Neural cell (in vitro differentiated cells): Measurements from ENCODE around the gene PKP1. TPM values are rescaled to one million over a fixed set of nuclear protein-coding genes. Genes with fewer than 3 reads are reported as not detected.

Source experiments
- H2AFZ ChIP-seq: fragments of 200-600, 300-800 bp; sonication (generic), shearing (Covaris generic); 2 replicates; pipeline ENCODE4 v1.6.0; 2014; ENCODE audit warnings: low read depth, mild to moderate bottlenecking, antibody characterized with exemption, low read length, moderate library complexity
- H3F3A ChIP-seq: fragments of 200-600 bp; shearing (Covaris generic); 2 replicates; pipeline ENCODE4 v1.6.1; 2016; ENCODE audit warnings: mild to moderate bottlenecking, moderate library complexity, mixed read lengths, antibody characterized with exemption, low read length; ENCODE audit not compliant: insufficient read depth, poor library complexity, severe bottlenecking
- H3K27ac ChIP-seq: fragments of 200-600, 300-800 bp; sonication (generic), shearing (Covaris generic); 2 replicates; pipeline ENCODE4 v1.5.1; 2014; ENCODE audit warnings: mild to moderate bottlenecking, low read length, moderate library complexity
- H3K27me3 ChIP-seq: fragments of 300-800, 200-600 bp; sonication (generic), shearing (Covaris generic); 2 replicates; pipeline ENCODE4 v1.6.0; 2014; ENCODE audit warnings: mild to moderate bottlenecking, low read depth, low read length, moderate library complexity; ENCODE audit not compliant: insufficient read depth
- H3K36me3 ChIP-seq: fragments of 300-800, 200-600 bp; sonication (generic), shearing (Covaris generic); 2 replicates; pipeline ENCODE4 v1.5.1; 2014; ENCODE audit warnings: mild to moderate bottlenecking, antibody characterized with exemption, low read length, moderate library complexity; ENCODE audit not compliant: insufficient read depth
- H3K4me2 ChIP-seq: fragments of 300-800, 200-600 bp; sonication (generic), shearing (Covaris generic); 2 replicates; pipeline ENCODE4 v1.6.0; 2014; ENCODE audit warnings: mild to moderate bottlenecking, low read length
- H3K4me3 ChIP-seq: fragments of 300-800, 200-600 bp; sonication (generic), shearing (Covaris generic); 2 replicates; pipeline ENCODE4 v1.5.1; 2014; ENCODE audit warnings: mild to moderate bottlenecking, low read length, moderate library complexity
- H3K79me2 ChIP-seq: fragments of 200-600 bp; shearing (Covaris generic); replicated peaks from 2 replicates; pipeline ENCODE4 v1.6.0; 2014; ENCODE audit warnings: mild to moderate bottlenecking, low read length, moderate library complexity; ENCODE audit not compliant: insufficient read depth
- H3K9ac ChIP-seq: fragments of 300-800, 200-600 bp; sonication (generic), shearing (Covaris generic); 2 replicates; pipeline ENCODE4 v1.6.1; 2016; ENCODE audit warnings: mild to moderate bottlenecking, low read length, mixed read lengths
- H3K9me2 ChIP-seq: fragments of 200-600 bp; shearing (Covaris generic); 2 replicates; pipeline ENCODE4 v1.6.1; 2016; ENCODE audit warnings: mild to moderate bottlenecking, low read length, mixed read lengths; ENCODE audit not compliant: insufficient read depth
- H3K9me3 ChIP-seq: fragments of 200-600, 300-800 bp; sonication (generic), shearing (Covaris generic); 2 replicates; pipeline ENCODE4 v1.6.1; 2016; ENCODE audit warnings: mild to moderate bottlenecking, mixed run types, low read length, moderate library complexity, mixed read lengths
- H4K20me1 ChIP-seq: fragments of 200-600 bp; shearing (Covaris generic); 2 replicates; pipeline ENCODE4 v1.6.1; 2016; ENCODE audit warnings: mild to moderate bottlenecking, mixed run types; ENCODE audit not compliant: insufficient read depth
- EP300 ChIP-seq: fragments of 450-650 bp; conservative IDR thresholded peaks from 2 replicates; pipeline ENCODE4 v1.6.1; 2014; ENCODE audit warnings: antibody characterized with exemption, mild to moderate bottlenecking, moderate library complexity; ENCODE audit not compliant: poor library complexity, severe bottlenecking
- EZH2 ChIP-seq: fragments of 200-600, 300-800 bp; shearing (Covaris generic), sonication (generic); IDR thresholded peaks from 2 replicates; pipeline ENCODE4 v1.6.1; 2014; ENCODE audit warnings: antibody characterized with exemption, low read length, borderline replicate concordance, mild to moderate bottlenecking; ENCODE audit not compliant: insufficient read depth, poor library complexity, severe bottlenecking
- MXI1 ChIP-seq: fragments of 450-650 bp; conservative IDR thresholded peaks from 2 replicates; pipeline ENCODE4 v1.6.1; 2014; ENCODE audit warnings: antibody characterized with exemption, mild to moderate bottlenecking; ENCODE audit not compliant: poor library complexity, severe bottlenecking
- TAF1 ChIP-seq: IDR thresholded peaks from 2 replicates; pipeline ENCODE4 v1.6.1; 2012; ENCODE audit warnings: low read depth
- polyA plus RNA-seq: library from polyadenylated mRNA; depleted of rRNA; stranded (reverse); fragments of >200 nt; gene quantifications from 2 replicates; pipeline ENCODE4 v1.2.3, GENCODE V29; 2014
- TF ChIP-seq, protein P1 (sequence below): IDR thresholded peaks from 2 replicates; pipeline ENCODE4 v1.6.1; 2012; ENCODE audit warnings: borderline replicate concordance
- TF ChIP-seq, protein P2 (sequence below): fragments of 450-650 bp; IDR thresholded peaks from 2 replicates; pipeline ENCODE4 v1.5.1; 2014; ENCODE audit warnings: antibody characterized with exemption, mild to moderate bottlenecking, moderate library complexity; ENCODE audit not compliant: poor library complexity, severe bottlenecking

Gene PKP1
- polyA plus RNA-seq, 1 donor from 2014 or later, result not detected

DNA sequence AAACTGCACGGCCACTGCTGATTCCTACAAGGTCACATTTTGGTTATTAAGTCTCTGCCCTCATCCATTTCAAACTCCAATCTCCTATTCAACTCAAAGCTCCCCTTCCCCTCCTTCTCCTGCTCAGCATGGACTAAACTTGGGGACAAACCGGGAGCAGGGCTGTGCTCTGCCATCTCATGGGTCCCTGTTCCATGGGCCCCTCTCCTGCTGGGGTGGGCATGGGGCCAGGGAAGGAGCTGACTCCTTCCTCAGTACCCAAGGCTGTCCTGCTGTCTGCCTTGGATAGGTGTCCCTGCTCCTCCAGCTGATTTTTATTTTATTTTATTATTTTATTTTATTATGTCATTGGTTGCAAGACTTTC lies 67.0 kb downstream of the PKP1 start:
- no peaks in the 10 kb centered on the region for H3K9me2 ChIP-seq
- no peak for TF ChIP-seq TAF1
- TF ChIP-seq EZH2, result no peak
- TF ChIP-seq, protein P1, sequence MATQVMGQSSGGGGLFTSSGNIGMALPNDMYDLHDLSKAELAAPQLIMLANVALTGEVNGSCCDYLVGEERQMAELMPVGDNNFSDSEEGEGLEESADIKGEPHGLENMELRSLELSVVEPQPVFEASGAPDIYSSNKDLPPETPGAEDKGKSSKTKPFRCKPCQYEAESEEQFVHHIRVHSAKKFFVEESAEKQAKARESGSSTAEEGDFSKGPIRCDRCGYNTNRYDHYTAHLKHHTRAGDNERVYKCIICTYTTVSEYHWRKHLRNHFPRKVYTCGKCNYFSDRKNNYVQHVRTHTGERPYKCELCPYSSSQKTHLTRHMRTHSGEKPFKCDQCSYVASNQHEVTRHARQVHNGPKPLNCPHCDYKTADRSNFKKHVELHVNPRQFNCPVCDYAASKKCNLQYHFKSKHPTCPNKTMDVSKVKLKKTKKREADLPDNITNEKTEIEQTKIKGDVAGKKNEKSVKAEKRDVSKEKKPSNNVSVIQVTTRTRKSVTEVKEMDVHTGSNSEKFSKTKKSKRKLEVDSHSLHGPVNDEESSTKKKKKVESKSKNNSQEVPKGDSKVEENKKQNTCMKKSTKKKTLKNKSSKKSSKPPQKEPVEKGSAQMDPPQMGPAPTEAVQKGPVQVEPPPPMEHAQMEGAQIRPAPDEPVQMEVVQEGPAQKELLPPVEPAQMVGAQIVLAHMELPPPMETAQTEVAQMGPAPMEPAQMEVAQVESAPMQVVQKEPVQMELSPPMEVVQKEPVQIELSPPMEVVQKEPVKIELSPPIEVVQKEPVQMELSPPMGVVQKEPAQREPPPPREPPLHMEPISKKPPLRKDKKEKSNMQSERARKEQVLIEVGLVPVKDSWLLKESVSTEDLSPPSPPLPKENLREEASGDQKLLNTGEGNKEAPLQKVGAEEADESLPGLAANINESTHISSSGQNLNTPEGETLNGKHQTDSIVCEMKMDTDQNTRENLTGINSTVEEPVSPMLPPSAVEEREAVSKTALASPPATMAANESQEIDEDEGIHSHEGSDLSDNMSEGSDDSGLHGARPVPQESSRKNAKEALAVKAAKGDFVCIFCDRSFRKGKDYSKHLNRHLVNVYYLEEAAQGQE, result no peak
- no peak for TF ChIP-seq MXI1
- no peaks in the 10 kb centered on the region for H3K27me3 ChIP-seq
- no peak overlapping the region for H3K4me3 ChIP-seq
- H3K27ac ChIP-seq, result no peak overlapping the region
- H3F3A ChIP-seq, result no peaks in the 10 kb centered on the region
- no peak overlapping the region for H3K4me2 ChIP-seq
- H4K20me1 ChIP-seq, result no peaks in the 10 kb centered on the region
- H2AFZ ChIP-seq, result no peak overlapping the region
- H3K79me2 ChIP-seq, result no peaks in the 10 kb centered on the region
- no peak overlapping the region for H3K9ac ChIP-seq
- no peaks in the 10 kb centered on the region for H3K36me3 ChIP-seq
- H3K9me3 ChIP-seq, result no peaks in the 10 kb centered on the region

DNA sequence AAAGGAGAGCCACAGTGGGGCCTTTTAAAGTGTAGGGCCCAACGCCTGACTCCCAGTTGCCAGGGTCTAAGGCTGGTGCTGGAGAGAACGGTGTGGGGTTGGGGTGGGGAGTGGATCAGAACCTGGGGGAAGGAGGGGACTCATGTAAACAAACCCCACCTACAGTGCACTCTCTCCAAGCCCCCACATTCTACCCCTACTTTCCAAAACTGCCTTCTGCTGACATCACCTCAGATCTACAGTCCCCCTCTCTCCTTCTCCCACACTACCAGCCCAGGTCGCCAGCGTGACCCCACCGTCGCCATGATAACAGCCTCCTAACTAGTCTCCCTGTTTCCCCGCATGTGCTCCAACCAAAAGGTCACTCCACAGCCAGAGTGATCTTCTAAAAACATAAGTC lies 67.6 kb downstream of the PKP1 start:
- TF ChIP-seq EP300, result no peak
- TF ChIP-seq, protein P2, sequence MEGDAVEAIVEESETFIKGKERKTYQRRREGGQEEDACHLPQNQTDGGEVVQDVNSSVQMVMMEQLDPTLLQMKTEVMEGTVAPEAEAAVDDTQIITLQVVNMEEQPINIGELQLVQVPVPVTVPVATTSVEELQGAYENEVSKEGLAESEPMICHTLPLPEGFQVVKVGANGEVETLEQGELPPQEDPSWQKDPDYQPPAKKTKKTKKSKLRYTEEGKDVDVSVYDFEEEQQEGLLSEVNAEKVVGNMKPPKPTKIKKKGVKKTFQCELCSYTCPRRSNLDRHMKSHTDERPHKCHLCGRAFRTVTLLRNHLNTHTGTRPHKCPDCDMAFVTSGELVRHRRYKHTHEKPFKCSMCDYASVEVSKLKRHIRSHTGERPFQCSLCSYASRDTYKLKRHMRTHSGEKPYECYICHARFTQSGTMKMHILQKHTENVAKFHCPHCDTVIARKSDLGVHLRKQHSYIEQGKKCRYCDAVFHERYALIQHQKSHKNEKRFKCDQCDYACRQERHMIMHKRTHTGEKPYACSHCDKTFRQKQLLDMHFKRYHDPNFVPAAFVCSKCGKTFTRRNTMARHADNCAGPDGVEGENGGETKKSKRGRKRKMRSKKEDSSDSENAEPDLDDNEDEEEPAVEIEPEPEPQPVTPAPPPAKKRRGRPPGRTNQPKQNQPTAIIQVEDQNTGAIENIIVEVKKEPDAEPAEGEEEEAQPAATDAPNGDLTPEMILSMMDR, result no peak
- TF ChIP-seq EZH2, result no peak

DNA sequence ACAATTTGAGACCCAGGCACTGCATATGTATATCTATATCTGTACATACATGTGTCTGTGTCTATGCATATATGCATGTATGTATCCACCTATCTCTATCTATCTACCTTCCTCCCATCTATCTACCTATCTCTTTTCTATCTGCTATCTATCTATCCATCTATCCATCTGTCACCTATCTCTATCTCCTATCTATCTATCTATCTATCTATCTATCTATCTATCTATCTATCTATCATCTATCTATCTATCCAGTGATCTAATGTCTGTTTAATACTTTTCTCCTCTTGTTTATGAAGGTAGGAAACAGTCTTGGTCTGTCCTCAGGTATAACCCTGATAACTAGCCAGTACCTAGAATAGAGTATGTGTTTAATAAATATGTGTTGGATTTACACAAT lies 68.3 kb downstream of the PKP1 start:
- no peaks in the 10 kb centered on the region for H3K36me3 ChIP-seq
- no peaks in the 10 kb centered on the region for H3F3A ChIP-seq
- no peak overlapping the region for H3K4me2 ChIP-seq
- no peak overlapping the region for H3K4me3 ChIP-seq
- no peaks in the 10 kb centered on the region for H3K27me3 ChIP-seq
- no peaks in the 10 kb centered on the region for H3K9me2 ChIP-seq
- no peak overlapping the region for H3K27ac ChIP-seq
- no peak overlapping the region for H3K9ac ChIP-seq
- H3K9me3 ChIP-seq, result no peaks in the 10 kb centered on the region
- H3K79me2 ChIP-seq, result no peaks in the 10 kb centered on the region
- H2AFZ ChIP-seq, result no peak overlapping the region
- no peaks in the 10 kb centered on the region for H4K20me1 ChIP-seq
- TF ChIP-seq, protein P2, result no peak
- TF ChIP-seq EZH2 (no peak), TAF1 (no peak)
- TF ChIP-seq, protein P1, result no peak

More for the DNA sequence above, 67.6 kb downstream of the PKP1 start:
- no peak overlapping the region for H3K9ac ChIP-seq
- no peaks in the 10 kb centered on the region for H3K9me3 ChIP-seq
- no peak overlapping the region for H3K4me2 ChIP-seq
- H4K20me1 ChIP-seq, result no peaks in the 10 kb centered on the region
- H3K9me2 ChIP-seq, result no peaks in the 10 kb centered on the region
- no peaks in the 10 kb centered on the region for H3K27me3 ChIP-seq
- H3F3A ChIP-seq, result no peaks in the 10 kb centered on the region
- H3K4me3 ChIP-seq, result no peak overlapping the region
- no peaks in the 10 kb centered on the region for H3K79me2 ChIP-seq
- no peaks in the 10 kb centered on the region for H3K36me3 ChIP-seq
- no peak overlapping the region for H3K27ac ChIP-seq
- H2AFZ ChIP-seq, result no peak overlapping the region
